WTC11 (cell line): ENCODE results near the gene IGHMBP2. TPM values are rescaled to one million over a fixed set of nuclear protein-coding genes. Genes with fewer than 3 reads are reported as not detected.

Source experiments
- ATAC-seq: fragments of 200-7000 bp; cut with Tn5 transposase; 2 replicates; pipeline ENCODE4 v1.10.0; 2021; ENCODE audit warnings: mild to moderate bottlenecking, moderate library complexity
- CTCF ChIA-PET: fragments of 300-600 bp; sonication (Branson Sonifier 250); formaldehyde crosslinking; loops from one replicate; lab custom pipeline; 2021; ENCODE audit warnings: antibody characterized with exemption; lab: Charles Lee
- POLR2A ChIA-PET: fragments of 350-600 bp; sonication (Branson Sonifier 250); formaldehyde crosslinking; loops from one replicate; lab custom pipeline; 2021; ENCODE audit warnings: antibody characterized with exemption; lab: Charles Lee
- DNase-seq: peaks from one replicate; pipeline ENCODE4 v3.0.0; 2021; ENCODE audit warnings: low spot score
- H3K27ac Mint-ChIP-seq: 2 replicates; pipeline ENCODE4 v1.8.0; 2021; ENCODE audit warnings: mixed read lengths
- H3K27me3 Mint-ChIP-seq: 2 replicates; pipeline ENCODE4 v1.8.0; 2021; ENCODE audit warnings: low read depth, mild to moderate bottlenecking, moderate library complexity, mixed read lengths
- H3K36me3 Mint-ChIP-seq: 2 replicates; pipeline ENCODE4 v1.8.0; 2021; ENCODE audit warnings: mixed read lengths
- H3K4me1 Mint-ChIP-seq: 2 replicates; pipeline ENCODE4 v1.8.0; 2022; ENCODE audit warnings: mixed read lengths
- H3K4me3 Mint-ChIP-seq: 2 replicates; pipeline ENCODE4 v1.8.0; 2021; ENCODE audit warnings: mild to moderate bottlenecking, moderate library complexity, mixed read lengths
- H3K9me3 Mint-ChIP-seq: 2 replicates; pipeline ENCODE4 v1.8.0; 2021; ENCODE audit warnings: mixed read lengths
- CREB1 ChIP-seq: sonication (generic); formaldehyde crosslinking; IDR thresholded peaks from 2 replicates; pipeline ENCODE4 v1.8.0; 2023; ENCODE audit warnings: mild to moderate bottlenecking, missing genetic modification reagents
- ELF4 ChIP-seq: sonication (generic); formaldehyde crosslinking; IDR thresholded peaks from 2 replicates; pipeline ENCODE4 v1.8.1; 2022; ENCODE audit warnings: low read depth, mild to moderate bottlenecking, moderate library complexity, missing genetic modification reagents
- FOXJ3 ChIP-seq: sonication (generic); formaldehyde crosslinking; IDR thresholded peaks from 2 replicates; pipeline ENCODE4 v1.9.0; 2021; ENCODE audit warnings: missing genetic modification reagents, mild to moderate bottlenecking, borderline replicate concordance
- GTF2I ChIP-seq: fragments of 250-450 bp; sonication (Bioruptor Pico); conservative IDR thresholded peaks from 2 replicates; pipeline ENCODE4 v1.4.0; 2021; ENCODE audit warnings: mild to moderate bottlenecking
- IRF2 ChIP-seq: sonication (generic); formaldehyde crosslinking; IDR thresholded peaks from 2 replicates; pipeline ENCODE4 v1.8.0; 2022; ENCODE audit warnings: low read depth, missing genetic modification reagents, borderline replicate concordance
- OVOL2 ChIP-seq: fragments of 250-450 bp; sonication (Bioruptor Pico); IDR thresholded peaks from 2 replicates; pipeline ENCODE4 v1.9.0; 2021; ENCODE audit warnings: mild to moderate bottlenecking, borderline replicate concordance
- PRRX2 ChIP-seq: fragments of 250-450 bp; sonication (Bioruptor Pico); IDR thresholded peaks from 2 replicates; pipeline ENCODE4 v1.8.0; 2021; ENCODE audit warnings: mild to moderate bottlenecking
- RORB ChIP-seq: fragments of 250-450 bp; sonication (Bioruptor Pico); IDR thresholded peaks from 2 replicates; pipeline ENCODE4 v1.9.0; 2021; ENCODE audit warnings: mild to moderate bottlenecking
- SOX15 ChIP-seq: fragments of 250-450 bp; sonication (Bioruptor Pico); IDR thresholded peaks from 2 replicates; pipeline ENCODE4 v1.9.0; 2021; ENCODE audit warnings: mild to moderate bottlenecking
- TEAD1 ChIP-seq: sonication (generic); formaldehyde crosslinking; IDR thresholded peaks from 2 replicates; pipeline ENCODE4 v1.8.0; 2022; ENCODE audit warnings: mild to moderate bottlenecking, missing genetic modification reagents
- ZNF138 ChIP-seq: sonication (generic); formaldehyde crosslinking; conservative IDR thresholded peaks from 2 replicates; pipeline ENCODE4 v1.8.1; 2022; ENCODE audit warnings: mild to moderate bottlenecking, moderate library complexity, missing genetic modification reagents
- ZNF416 ChIP-seq: fragments of 250-450 bp; sonication (Bioruptor Pico); IDR thresholded peaks from 2 replicates; pipeline ENCODE4 v1.9.0; 2021; ENCODE audit warnings: mild to moderate bottlenecking, inconsistent platforms
- ZNF671 ChIP-seq: fragments of 250-450 bp; sonication (Bioruptor Pico); IDR thresholded peaks from 2 replicates; pipeline ENCODE4 v1.8.0; 2021; ENCODE audit warnings: mild to moderate bottlenecking
- total RNA-seq: library from RNA; stranded (reverse); gene quantifications from 3 replicates; pipeline ENCODE4 v1.2.3, GENCODE V29; 2021
- TF ChIP-seq, protein P1 (sequence below): fragments of 250-450 bp; sonication (Bioruptor Pico); IDR thresholded peaks from 2 replicates; pipeline ENCODE4 v1.8.0; 2021; ENCODE audit warnings: mild to moderate bottlenecking
- TF ChIP-seq, protein P2 (sequence below): sonication (generic); formaldehyde crosslinking; IDR thresholded peaks from 2 replicates; pipeline ENCODE4 v1.8.0; 2022; ENCODE audit warnings: mild to moderate bottlenecking, missing genetic modification reagents
- TF ChIP-seq, protein P3 (sequence below): fragments of 250-450 bp; sonication (Bioruptor Pico); IDR thresholded peaks from 2 replicates; pipeline ENCODE4 v1.9.0; 2021; ENCODE audit warnings: mild to moderate bottlenecking
- TF ChIP-seq, protein P4 (sequence below): sonication (generic); formaldehyde crosslinking; conservative IDR thresholded peaks from 2 replicates; pipeline ENCODE4 v1.8.1; 2023; ENCODE audit warnings: mild to moderate bottlenecking, low read depth, missing genetic modification reagents, moderate library complexity
- TF ChIP-seq, protein P5 (sequence below): sonication (generic); formaldehyde crosslinking; IDR thresholded peaks from 2 replicates; pipeline ENCODE4 v1.8.1; 2023; ENCODE audit warnings: mild to moderate bottlenecking, missing genetic modification reagents
- TF ChIP-seq, protein P6 (sequence below): fragments of 250-450 bp; sonication (Bioruptor Pico); conservative IDR thresholded peaks from 2 replicates; pipeline ENCODE4 v1.9.0; 2021; ENCODE audit warnings: mild to moderate bottlenecking
- TF ChIP-seq, protein P7 (sequence below): sonication (generic); formaldehyde crosslinking; conservative IDR thresholded peaks from 2 replicates; pipeline ENCODE4 v1.8.1; 2022; ENCODE audit warnings: mild to moderate bottlenecking, missing genetic modification reagents

Gene IGHMBP2
- total RNA-seq, 1 experiment from 2014 or later, result 22.5 TPM

DNA sequence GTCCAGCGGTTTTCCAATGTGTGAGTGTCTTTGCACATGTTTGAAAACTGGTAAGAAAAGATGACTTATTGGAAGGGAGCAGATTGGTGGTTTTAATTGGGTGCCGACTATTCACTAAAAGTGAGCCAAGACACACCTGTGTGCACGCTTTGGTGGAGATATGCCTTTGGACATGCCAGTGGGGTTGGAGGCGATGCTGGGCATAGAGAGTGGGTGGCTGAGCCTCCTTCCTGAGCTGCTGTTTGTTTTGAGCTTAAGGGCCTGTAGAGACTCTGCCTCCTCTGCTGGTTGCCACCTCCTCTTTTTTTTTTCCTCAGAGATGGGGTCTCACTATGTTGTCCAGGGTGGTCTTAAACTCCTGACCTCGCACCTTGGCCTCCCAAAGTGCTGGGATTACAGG lies 9.5 kb downstream of the IGHMBP2 start:
- ChIA-PET CTCF (no interaction called here), POLR2A (no interaction called here)
- H3K27me3 Mint-ChIP-seq, result no peaks in the 10 kb centered on the region
- H3K9me3 Mint-ChIP-seq, result no peaks in the 10 kb centered on the region
- DNase-seq, result no peak
- H3K4me3 Mint-ChIP-seq, result no peak overlapping the region
- H3K27ac Mint-ChIP-seq, result no peak overlapping the region
- peaks cover 58% of the 10 kb centered on the region for H3K36me3 Mint-ChIP-seq
- H3K4me1 Mint-ChIP-seq, result no peaks in the 10 kb centered on the region
- TF ChIP-seq IRF2 (CRISPR knock-in tag), result no peak
- TF ChIP-seq, protein P1, sequence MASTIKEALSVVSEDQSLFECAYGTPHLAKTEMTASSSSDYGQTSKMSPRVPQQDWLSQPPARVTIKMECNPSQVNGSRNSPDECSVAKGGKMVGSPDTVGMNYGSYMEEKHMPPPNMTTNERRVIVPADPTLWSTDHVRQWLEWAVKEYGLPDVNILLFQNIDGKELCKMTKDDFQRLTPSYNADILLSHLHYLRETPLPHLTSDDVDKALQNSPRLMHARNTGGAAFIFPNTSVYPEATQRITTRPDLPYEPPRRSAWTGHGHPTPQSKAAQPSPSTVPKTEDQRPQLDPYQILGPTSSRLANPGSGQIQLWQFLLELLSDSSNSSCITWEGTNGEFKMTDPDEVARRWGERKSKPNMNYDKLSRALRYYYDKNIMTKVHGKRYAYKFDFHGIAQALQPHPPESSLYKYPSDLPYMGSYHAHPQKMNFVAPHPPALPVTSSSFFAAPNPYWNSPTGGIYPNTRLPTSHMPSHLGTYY (CRISPR knock-in tag), result no peak
- TF ChIP-seq TEAD1 (CRISPR knock-in tag), result no peak
- TF ChIP-seq, all 79 proteins: peak for 0
- ATAC-seq, result no peak

DNA sequence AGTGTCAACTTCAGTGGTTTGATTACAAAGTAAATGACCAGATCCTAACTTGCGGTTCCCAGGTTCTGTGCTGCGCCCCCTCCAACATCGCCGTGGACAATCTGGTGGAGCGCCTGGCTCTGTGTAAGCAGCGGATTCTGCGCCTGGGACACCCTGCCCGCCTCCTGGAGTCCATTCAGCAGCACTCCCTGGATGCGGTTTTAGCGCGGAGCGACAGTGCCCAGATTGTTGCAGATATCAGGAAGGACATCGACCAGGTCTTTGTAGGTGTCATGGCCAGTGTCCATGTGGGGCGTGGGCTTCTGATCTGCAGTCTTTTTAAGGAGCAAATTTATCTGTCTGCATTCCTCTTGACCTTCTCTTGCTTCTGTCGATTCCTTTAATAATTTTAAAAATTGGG lies 11.1 kb downstream of the IGHMBP2 start:
- ChIA-PET POLR2A (no interaction called here), CTCF (no interaction called here)
- Mint-ChIP-seq H3K36me3 (peaks cover 62% of the 10 kb centered on the region), H3K9me3 (no peaks in the 10 kb centered on the region), H3K4me1 (no peaks in the 10 kb centered on the region), H3K27me3 (no peaks in the 10 kb centered on the region), H3K4me3 (no peak overlapping the region), H3K27ac (no peak overlapping the region)
- ATAC-seq (no peak), DNase-seq (no peak)
- no peak for TF ChIP-seq GTF2I (CRISPR knock-in tag)
- TF ChIP-seq RORB (CRISPR knock-in tag), result no peak
- TF ChIP-seq, protein P2, sequence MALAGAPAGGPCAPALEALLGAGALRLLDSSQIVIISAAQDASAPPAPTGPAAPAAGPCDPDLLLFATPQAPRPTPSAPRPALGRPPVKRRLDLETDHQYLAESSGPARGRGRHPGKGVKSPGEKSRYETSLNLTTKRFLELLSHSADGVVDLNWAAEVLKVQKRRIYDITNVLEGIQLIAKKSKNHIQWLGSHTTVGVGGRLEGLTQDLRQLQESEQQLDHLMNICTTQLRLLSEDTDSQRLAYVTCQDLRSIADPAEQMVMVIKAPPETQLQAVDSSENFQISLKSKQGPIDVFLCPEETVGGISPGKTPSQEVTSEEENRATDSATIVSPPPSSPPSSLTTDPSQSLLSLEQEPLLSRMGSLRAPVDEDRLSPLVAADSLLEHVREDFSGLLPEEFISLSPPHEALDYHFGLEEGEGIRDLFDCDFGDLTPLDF (CRISPR knock-in tag), result no peak
- TF ChIP-seq FOXJ3 (CRISPR knock-in tag), result no peak
- TF ChIP-seq ZNF416, result no peak
- TF ChIP-seq CREB1 (CRISPR knock-in tag), result no peak
- TF ChIP-seq, protein P3, sequence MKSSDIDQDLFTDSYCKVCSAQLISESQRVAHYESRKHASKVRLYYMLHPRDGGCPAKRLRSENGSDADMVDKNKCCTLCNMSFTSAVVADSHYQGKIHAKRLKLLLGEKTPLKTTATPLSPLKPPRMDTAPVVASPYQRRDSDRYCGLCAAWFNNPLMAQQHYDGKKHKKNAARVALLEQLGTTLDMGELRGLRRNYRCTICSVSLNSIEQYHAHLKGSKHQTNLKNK (CRISPR knock-in tag), result no peak
- TF ChIP-seq, protein P4, sequence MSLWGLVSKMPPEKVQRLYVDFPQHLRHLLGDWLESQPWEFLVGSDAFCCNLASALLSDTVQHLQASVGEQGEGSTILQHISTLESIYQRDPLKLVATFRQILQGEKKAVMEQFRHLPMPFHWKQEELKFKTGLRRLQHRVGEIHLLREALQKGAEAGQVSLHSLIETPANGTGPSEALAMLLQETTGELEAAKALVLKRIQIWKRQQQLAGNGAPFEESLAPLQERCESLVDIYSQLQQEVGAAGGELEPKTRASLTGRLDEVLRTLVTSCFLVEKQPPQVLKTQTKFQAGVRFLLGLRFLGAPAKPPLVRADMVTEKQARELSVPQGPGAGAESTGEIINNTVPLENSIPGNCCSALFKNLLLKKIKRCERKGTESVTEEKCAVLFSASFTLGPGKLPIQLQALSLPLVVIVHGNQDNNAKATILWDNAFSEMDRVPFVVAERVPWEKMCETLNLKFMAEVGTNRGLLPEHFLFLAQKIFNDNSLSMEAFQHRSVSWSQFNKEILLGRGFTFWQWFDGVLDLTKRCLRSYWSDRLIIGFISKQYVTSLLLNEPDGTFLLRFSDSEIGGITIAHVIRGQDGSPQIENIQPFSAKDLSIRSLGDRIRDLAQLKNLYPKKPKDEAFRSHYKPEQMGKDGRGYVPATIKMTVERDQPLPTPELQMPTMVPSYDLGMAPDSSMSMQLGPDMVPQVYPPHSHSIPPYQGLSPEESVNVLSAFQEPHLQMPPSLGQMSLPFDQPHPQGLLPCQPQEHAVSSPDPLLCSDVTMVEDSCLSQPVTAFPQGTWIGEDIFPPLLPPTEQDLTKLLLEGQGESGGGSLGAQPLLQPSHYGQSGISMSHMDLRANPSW (CRISPR knock-in tag), result no peak
- no peak for TF ChIP-seq ZNF671
- TF ChIP-seq, protein P5, sequence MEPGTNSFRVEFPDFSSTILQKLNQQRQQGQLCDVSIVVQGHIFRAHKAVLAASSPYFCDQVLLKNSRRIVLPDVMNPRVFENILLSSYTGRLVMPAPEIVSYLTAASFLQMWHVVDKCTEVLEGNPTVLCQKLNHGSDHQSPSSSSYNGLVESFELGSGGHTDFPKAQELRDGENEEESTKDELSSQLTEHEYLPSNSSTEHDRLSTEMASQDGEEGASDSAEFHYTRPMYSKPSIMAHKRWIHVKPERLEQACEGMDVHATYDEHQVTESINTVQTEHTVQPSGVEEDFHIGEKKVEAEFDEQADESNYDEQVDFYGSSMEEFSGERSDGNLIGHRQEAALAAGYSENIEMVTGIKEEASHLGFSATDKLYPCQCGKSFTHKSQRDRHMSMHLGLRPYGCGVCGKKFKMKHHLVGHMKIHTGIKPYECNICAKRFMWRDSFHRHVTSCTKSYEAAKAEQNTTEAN (CRISPR knock-in tag), result no peak
- TF ChIP-seq, protein P6, sequence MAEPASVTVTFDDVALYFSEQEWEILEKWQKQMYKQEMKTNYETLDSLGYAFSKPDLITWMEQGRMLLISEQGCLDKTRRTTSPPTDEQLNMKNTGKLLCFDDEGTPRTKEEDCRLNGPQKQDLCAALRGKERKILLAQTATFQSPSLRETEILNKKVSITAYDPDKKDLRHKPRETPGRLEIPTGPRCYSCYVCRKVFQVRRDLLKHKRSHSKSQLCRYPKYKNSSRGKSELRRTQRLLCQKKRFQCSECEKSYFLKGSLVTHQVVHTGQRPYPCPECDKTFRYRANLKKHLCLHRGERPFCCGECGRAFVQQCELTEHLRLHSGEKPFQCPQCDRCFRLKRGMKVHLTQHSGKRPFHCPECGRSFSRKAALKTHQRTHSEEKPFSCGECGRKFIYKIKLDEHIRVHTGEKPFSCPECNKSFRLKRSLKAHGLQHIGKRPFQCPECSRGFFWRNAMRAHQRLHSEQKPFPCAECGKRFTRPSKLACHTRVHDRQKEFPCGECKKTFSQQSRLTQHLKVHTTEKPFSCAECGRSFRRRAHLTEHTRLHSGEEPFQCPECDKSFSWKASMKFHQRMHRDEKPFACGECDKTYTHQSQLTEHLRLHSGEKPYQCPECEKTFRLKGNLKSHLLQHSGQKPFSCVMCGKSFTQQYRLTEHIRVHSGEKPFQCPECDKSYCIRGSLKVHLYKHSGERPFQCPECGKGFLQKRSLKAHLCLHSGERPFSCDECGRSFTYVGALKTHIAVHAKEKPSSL, result no peak

DNA sequence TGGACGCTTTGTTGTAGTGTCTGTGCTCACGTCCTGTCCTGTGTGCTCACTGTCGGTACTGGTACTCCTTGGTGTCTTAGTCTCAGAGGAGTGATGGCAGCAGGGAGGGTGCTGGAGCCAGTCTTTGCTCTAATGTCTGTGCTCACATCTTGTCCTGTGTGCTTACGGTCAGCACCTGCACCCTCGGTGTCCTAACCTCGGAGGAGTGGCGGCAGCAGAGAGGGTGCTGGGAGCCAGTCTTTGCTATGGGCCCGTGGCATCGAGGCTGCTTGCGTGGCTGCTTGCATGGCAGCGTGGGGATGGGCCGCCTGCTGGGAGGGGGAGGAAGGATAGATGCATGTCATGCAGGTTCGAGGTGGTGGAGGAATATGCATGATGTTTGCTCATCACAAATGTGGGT lies 12.7 kb downstream of the IGHMBP2 start:
- TF ChIP-seq RORB (CRISPR knock-in tag), result no peak
- TF ChIP-seq, protein P7, sequence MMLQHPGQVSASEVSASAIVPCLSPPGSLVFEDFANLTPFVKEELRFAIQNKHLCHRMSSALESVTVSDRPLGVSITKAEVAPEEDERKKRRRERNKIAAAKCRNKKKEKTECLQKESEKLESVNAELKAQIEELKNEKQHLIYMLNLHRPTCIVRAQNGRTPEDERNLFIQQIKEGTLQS, result no peak
- no peak for TF ChIP-seq ZNF138 (CRISPR knock-in tag)
- no peak for TF ChIP-seq OVOL2 (CRISPR knock-in tag)
- no peak for TF ChIP-seq PRRX2 (CRISPR knock-in tag)
- no peak for TF ChIP-seq GTF2I (CRISPR knock-in tag)
- TF ChIP-seq ELF4, result no peak
- no peak for TF ChIP-seq SOX15 (CRISPR knock-in tag)
- no peak overlapping the region for H3K27ac Mint-ChIP-seq
- ChIA-PET CTCF (no interaction called here), POLR2A (no interaction called here)
- ATAC-seq, result no peak
- H3K4me1 Mint-ChIP-seq, result no peaks in the 10 kb centered on the region
- H3K4me3 Mint-ChIP-seq, result no peak overlapping the region
- no peaks in the 10 kb centered on the region for H3K27me3 Mint-ChIP-seq
- peaks cover 57% of the 10 kb centered on the region for H3K36me3 Mint-ChIP-seq
- DNase-seq, result no peak
- H3K9me3 Mint-ChIP-seq, result no peaks in the 10 kb centered on the region
